Mesothelial cell of epicardium (in vitro differentiated cells): ENCODE measurements around the gene ZBTB5. TPM values are rescaled to one million over a fixed set of nuclear protein-coding genes. Genes with fewer than 3 reads are reported as not detected.
"Not testable (repeated sequence)": the region's sequence is repeated elsewhere in the genome, so short reads cannot be mapped to it uniquely, and the experiment has no call there.

Experiments
- DNase-seq, 2 experiments: peaks; one replicate each; pipeline ENCODE4 v3.0.0; 2021; ENCODE audit warnings: low spot score in 2 of 2; ENCODE audit not compliant: unreplicated experiment in 2 of 2
- H3K27ac Mint-ChIP-seq: 2 replicates; pipeline ENCODE4 v1.8.0; 2021; ENCODE audit warnings: mixed read lengths
- H3K27me3 Mint-ChIP-seq: 2 replicates; pipeline ENCODE4 v1.8.0; 2021; ENCODE audit warnings: low read depth, mixed read lengths
- H3K36me3 Mint-ChIP-seq: 2 replicates; pipeline ENCODE4 v1.8.0; 2021; ENCODE audit warnings: mixed read lengths
- H3K4me1 Mint-ChIP-seq: 2 replicates; pipeline ENCODE4 v1.8.0; 2021; ENCODE audit warnings: mixed read lengths
- H3K4me3 Mint-ChIP-seq: 2 replicates; pipeline ENCODE4 v1.8.0; 2021; ENCODE audit warnings: mild to moderate bottlenecking, moderate library complexity, mixed read lengths
- H3K9me3 Mint-ChIP-seq: 2 replicates; pipeline ENCODE4 v1.8.0; 2021; ENCODE audit warnings: mixed read lengths
- total RNA-seq: library from RNA; stranded (reverse); gene quantifications from 3 replicates; pipeline ENCODE4 v1.2.1, GENCODE V29; 2021
- TF ChIP-seq, protein P1 (sequence below): fragments of 200-600 bp; sonication (generic); IDR thresholded peaks from one replicate; pipeline ENCODE4 v1.5.0; 2021; ENCODE audit warnings: antibody characterized with exemption; ENCODE audit not compliant: unreplicated experiment

The ZBTB5 gene
- total RNA-seq, 1 donor from 2014 or later: 34.2 TPM

DNA sequence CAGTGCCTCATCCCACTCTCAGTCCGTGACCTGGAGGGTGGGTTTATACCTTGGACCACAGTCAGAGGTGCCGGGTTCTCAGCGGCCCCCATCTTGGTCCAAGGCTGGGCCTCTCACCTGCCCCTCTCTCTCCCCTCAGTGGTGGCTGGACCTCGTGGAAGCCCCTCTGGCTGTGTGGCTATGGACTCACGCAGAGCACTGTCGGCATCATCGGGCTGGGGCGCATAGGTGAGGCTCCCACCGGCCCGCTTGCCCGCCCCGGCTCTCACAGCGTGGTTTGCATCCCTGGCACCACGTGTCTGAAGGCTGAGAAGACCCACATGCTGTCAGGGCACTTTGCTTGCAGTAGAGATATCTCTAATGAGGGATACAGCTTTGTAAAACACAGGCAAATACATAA, 36.9 kb downstream of the ZBTB5 start:
- Mint-ChIP-seq H3K27me3 (no peaks in the 10 kb centered on the region), H3K4me1 (peaks cover 8% of the 10 kb centered on the region), H3K4me3 (no peak overlapping the region), H3K9me3 (no peaks in the 10 kb centered on the region), H3K36me3 (peaks cover 29% of the 10 kb centered on the region), H3K27ac (no peak overlapping the region)
- TF ChIP-seq, protein P1, sequence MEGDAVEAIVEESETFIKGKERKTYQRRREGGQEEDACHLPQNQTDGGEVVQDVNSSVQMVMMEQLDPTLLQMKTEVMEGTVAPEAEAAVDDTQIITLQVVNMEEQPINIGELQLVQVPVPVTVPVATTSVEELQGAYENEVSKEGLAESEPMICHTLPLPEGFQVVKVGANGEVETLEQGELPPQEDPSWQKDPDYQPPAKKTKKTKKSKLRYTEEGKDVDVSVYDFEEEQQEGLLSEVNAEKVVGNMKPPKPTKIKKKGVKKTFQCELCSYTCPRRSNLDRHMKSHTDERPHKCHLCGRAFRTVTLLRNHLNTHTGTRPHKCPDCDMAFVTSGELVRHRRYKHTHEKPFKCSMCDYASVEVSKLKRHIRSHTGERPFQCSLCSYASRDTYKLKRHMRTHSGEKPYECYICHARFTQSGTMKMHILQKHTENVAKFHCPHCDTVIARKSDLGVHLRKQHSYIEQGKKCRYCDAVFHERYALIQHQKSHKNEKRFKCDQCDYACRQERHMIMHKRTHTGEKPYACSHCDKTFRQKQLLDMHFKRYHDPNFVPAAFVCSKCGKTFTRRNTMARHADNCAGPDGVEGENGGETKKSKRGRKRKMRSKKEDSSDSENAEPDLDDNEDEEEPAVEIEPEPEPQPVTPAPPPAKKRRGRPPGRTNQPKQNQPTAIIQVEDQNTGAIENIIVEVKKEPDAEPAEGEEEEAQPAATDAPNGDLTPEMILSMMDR: no peak
- DNase-seq: no peak

DNA sequence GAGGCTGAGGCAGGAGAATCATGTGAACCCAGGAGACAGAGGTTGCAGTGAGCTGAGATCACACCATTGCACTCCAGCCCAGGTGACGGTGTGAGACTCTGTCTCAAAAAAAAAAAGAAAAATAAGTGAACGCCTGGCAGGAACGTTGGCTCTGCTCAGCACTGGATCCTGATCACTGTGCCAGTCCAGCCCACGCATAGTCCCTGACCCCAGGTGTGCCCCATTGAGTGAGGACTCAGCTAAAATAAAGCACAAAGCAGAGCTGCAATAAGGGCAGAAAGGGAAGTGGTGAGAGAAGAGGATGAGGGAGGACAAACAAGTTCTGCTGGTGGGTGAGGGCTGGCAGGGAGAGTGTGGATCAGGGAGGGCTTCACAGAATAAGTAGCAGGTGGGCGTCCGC, 38.4 kb downstream of the ZBTB5 start:
- DNase-seq: no peak
- Mint-ChIP-seq H3K4me1 (peaks cover 17% of the 10 kb centered on the region), H3K4me3 (no peak overlapping the region), H3K27me3 (no peaks in the 10 kb centered on the region), H3K27ac (no peak overlapping the region), H3K36me3 (peaks cover 27% of the 10 kb centered on the region), H3K9me3 (no peaks in the 10 kb centered on the region)
- TF ChIP-seq, protein P1: no peak

DNA sequence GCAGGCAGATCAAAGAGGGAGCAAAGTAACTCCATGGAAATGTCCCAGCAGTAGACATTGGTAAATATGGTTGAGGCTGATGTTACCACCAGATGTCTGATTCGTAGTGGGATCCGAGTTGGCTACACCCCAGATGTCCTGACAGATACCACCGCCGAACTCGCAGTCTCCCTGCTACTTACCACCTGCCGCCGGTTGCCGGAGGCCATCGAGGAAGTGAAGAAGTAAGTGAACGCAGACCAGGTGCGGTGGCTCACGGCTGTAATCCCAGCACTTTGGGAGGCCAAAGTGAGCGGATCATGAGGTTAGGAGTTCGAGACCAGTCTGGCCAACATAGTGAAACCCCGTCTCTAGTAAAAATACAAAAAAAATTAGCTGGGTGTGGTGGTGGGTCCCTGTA, 38.8 kb downstream of the ZBTB5 start:
- H3K4me3 Mint-ChIP-seq, H3K9me3 Mint-ChIP-seq, DNase-seq, H3K27me3 Mint-ChIP-seq, H3K27ac Mint-ChIP-seq: not testable (repeated sequence)
- peaks cover 19% of the 10 kb centered on the region for H3K4me1 Mint-ChIP-seq
- H3K36me3 Mint-ChIP-seq: peaks cover 24% of the 10 kb centered on the region

DNA sequence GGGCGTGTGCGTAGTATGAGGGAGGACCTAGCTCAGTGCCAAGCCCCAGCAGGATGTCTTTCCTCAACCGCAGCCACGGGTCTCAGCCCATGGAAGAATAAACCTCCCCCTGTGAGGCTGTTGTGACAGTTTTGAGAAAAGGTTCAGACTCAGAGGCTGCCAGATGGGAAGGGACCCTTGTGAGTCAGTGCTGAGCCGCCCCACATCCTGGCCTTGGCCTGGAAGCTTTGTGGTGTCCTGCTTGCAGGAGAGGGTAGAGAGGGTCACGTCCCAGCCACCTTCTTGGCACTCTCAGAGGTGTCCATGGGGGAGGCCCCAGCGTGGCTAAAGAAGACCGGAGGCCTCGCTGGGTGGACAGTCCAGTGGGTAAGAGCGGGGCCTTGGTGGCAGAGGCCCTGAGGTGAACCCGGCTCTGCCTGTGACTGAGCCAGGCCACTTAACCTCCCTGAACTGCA, 39.9 kb downstream of the ZBTB5 start:
- Mint-ChIP-seq H3K36me3 (peaks cover 23% of the 10 kb centered on the region), H3K4me1 (peaks cover 19% of the 10 kb centered on the region), H3K27me3 (no peaks in the 10 kb centered on the region), H3K9me3 (no peaks in the 10 kb centered on the region), H3K27ac (no peak overlapping the region), H3K4me3 (no peak overlapping the region)
- TF ChIP-seq, protein P1: no peak
- no peak for DNase-seq

DNA sequence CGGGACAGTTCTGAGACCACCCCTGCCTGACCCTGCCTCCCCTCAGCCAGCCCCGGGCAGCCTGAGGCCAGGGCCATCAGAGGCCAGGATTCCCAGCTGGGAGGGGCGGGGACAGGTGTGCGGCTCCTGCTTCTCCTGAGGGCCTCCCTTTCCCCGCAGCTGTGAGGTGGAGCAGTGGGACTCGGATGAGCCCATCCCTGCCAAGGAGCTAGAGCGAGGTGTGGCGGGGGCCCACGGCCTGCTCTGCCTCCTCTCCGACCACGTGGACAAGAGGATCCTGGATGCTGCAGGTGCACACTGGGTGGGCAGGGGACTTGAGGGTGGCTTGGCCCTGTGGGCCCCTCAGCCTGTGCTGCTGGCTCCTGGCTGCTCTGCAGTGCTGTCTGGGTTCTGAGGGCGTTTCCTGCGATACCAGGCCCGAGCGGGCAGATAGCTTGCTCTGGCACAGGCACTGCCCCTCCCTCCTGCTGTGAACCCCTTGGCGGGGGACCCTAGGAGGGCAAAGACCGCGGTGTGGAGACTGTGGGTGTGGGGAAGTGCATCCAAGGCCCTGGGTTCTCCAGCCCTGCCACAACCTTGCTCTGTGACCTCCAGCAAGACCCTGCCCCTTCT, 40.5 kb downstream of the ZBTB5 start:
- Mint-ChIP-seq H3K36me3 (peaks cover 23% of the 10 kb centered on the region), H3K27me3 (no peaks in the 10 kb centered on the region), H3K9me3 (no peaks in the 10 kb centered on the region), H3K27ac (no peak overlapping the region), H3K4me1 (peaks cover 19% of the 10 kb centered on the region), H3K4me3 (no peak overlapping the region)
- TF ChIP-seq, protein P1: no peak
- DNase-seq: no peak

DNA sequence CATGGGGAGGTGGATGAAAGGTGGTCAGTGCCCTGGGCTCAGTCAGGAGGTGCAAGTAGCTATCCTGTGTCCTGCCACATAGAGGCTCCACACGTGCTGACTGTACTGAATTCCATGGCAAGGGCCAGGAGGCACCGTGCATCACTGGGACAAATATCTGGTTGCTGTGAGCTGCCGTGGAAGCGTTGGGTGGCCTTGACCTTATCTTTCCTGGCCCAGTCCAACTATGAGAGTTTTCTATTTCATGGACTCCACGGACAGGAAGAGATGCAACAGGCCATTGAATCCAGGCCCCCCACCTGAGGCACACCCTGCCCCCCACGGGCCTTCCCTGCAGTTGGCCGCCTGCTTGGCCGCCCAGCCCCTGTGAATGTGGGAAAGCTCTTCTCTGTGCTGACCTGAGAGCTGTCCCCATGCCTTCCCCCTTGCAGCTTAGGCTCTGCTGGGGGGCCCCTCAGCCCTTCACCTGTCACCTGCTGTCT, 41.0 kb downstream of the ZBTB5 start:
- Mint-ChIP-seq H3K27me3 (no peaks in the 10 kb centered on the region), H3K4me1 (peaks cover 19% of the 10 kb centered on the region), H3K9me3 (no peaks in the 10 kb centered on the region), H3K4me3 (peak overlapping the region; percentile 94), H3K27ac (peak overlapping the region; percentile 98), H3K36me3 (peaks cover 23% of the 10 kb centered on the region)
- TF ChIP-seq, protein P1: no peak
- no peak for DNase-seq
